ENCODE data around the gene KAT2A. TPM values are rescaled to one million over a fixed set of nuclear protein-coding genes. Genes with fewer than 3 reads are reported as not detected.

Gene KAT2A
- total and polyA plus RNA-seq, 2 donors from 2014 or later: 38.6 TPM

GRCh38 chr17:42065201-42065600 lies 56.0 kb downstream of the KAT2A start:
- DNase-seq: no peak
- Histone ChIP-seq H3K36me3 (ENCODE audit: control insufficient read depth in 2 of 3, insufficient read depth in 3 of 3, low read length in 3 of 3) (no peaks in the 10 kb centered on the region), H3K27me3 (ENCODE audit: control insufficient read depth, insufficient read depth, low read length) (no peaks in the 10 kb centered on the region), H3K27ac (ENCODE audit: low read depth in 2 of 2, low read length in 2 of 2) (no peak overlapping the region), H3K4me1 (ENCODE audit: control insufficient read depth in 2 of 3, insufficient read depth in 2 of 3, low read depth in 1 of 3, low read length in 3 of 3) (no peaks in the 10 kb centered on the region), H3K9ac (ENCODE audit: low read length in 3 of 3) (no peak overlapping the region), H3K9me3 (ENCODE audit: control insufficient read depth in 2 of 3, insufficient read depth in 1 of 3, low read length in 3 of 3) (no peaks in the 10 kb centered on the region), H3K4me3 (ENCODE audit: low read length in 3 of 3) (no peak overlapping the region)
- no peak for FAIRE-seq
- intact Hi-C loops (cut with DNase I): no loop called here
- TF ChIP-seq, protein P1, sequence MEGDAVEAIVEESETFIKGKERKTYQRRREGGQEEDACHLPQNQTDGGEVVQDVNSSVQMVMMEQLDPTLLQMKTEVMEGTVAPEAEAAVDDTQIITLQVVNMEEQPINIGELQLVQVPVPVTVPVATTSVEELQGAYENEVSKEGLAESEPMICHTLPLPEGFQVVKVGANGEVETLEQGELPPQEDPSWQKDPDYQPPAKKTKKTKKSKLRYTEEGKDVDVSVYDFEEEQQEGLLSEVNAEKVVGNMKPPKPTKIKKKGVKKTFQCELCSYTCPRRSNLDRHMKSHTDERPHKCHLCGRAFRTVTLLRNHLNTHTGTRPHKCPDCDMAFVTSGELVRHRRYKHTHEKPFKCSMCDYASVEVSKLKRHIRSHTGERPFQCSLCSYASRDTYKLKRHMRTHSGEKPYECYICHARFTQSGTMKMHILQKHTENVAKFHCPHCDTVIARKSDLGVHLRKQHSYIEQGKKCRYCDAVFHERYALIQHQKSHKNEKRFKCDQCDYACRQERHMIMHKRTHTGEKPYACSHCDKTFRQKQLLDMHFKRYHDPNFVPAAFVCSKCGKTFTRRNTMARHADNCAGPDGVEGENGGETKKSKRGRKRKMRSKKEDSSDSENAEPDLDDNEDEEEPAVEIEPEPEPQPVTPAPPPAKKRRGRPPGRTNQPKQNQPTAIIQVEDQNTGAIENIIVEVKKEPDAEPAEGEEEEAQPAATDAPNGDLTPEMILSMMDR (IDR thresholded peaks at IDR 0.05; ENCODE audit: borderline replicate concordance, extremely low read depth, insufficient read depth): no peak

Other genes starting within 250 kb of the KAT2A start
- gene ACLY, start 202.4 kb downstream of the KAT2A start, total RNA-seq: 104 TPM
- gene ACLY, start 202.4 kb downstream of the KAT2A start, polyA plus RNA-seq (ENCODE audit: insufficient read depth, low read depth, low replicate concordance): 33.7 TPM
- 6.0 TPM for gene ODAD4, start 190.8 kb downstream of the KAT2A start, total RNA-seq
- gene ODAD4, start 190.8 kb downstream of the KAT2A start, polyA plus RNA-seq (ENCODE audit: insufficient read depth, low read depth, low replicate concordance): 4.6 TPM
- 87.5 TPM for gene CNP, start 154.6 kb downstream of the KAT2A start, total RNA-seq
- gene CNP, start 154.6 kb downstream of the KAT2A start, polyA plus RNA-seq (ENCODE audit: insufficient read depth, low read depth, low replicate concordance): 64.0 TPM
- gene DNAJC7, start 103.9 kb downstream of the KAT2A start, total RNA-seq: 88.1 TPM
- gene DNAJC7, start 103.9 kb downstream of the KAT2A start, polyA plus RNA-seq (ENCODE audit: insufficient read depth, low read depth, low replicate concordance): 141 TPM
- 26.8 TPM for gene NKIRAS2, start 101.3 kb downstream of the KAT2A start, total RNA-seq
- 21.2 TPM for gene NKIRAS2, start 101.3 kb downstream of the KAT2A start, polyA plus RNA-seq (ENCODE audit: insufficient read depth, low read depth, low replicate concordance)
- gene C17orf113, start 70.8 kb downstream of the KAT2A start, total RNA-seq: 3.8 TPM
- gene C17orf113, start 70.8 kb downstream of the KAT2A start, polyA plus RNA-seq (ENCODE audit: insufficient read depth, low read depth, low replicate concordance): 1.1 TPM
- gene ZNF385C, start 22.9 kb downstream of the KAT2A start, total RNA-seq: 1.2 TPM
- gene ZNF385C, start 22.9 kb downstream of the KAT2A start, polyA plus RNA-seq (ENCODE audit: insufficient read depth, low read depth, low replicate concordance): 1.1 TPM
- 27.5 TPM for gene DHX58, start 8.7 kb downstream of the KAT2A start, total RNA-seq
- gene DHX58, start 8.7 kb downstream of the KAT2A start, polyA plus RNA-seq (ENCODE audit: insufficient read depth, low read depth, low replicate concordance): 22.1 TPM
- not detected for gene HSPB9, start 1.4 kb upstream of the KAT2A start, total RNA-seq
- gene HSPB9, start 1.4 kb upstream of the KAT2A start, polyA plus RNA-seq (ENCODE audit: insufficient read depth, low read depth, low replicate concordance): 0.99 TPM
- gene RAB5C, start 33.6 kb upstream of the KAT2A start, total RNA-seq: 159 TPM
- 286 TPM for gene RAB5C, start 33.6 kb upstream of the KAT2A start, polyA plus RNA-seq (ENCODE audit: insufficient read depth, low read depth, low replicate concordance)
- gene KCNH4, start 59.8 kb upstream of the KAT2A start, total RNA-seq: 0.35 TPM
- gene KCNH4, start 59.8 kb upstream of the KAT2A start, polyA plus RNA-seq (ENCODE audit: insufficient read depth, low read depth, low replicate concordance): not detected
- gene HCRT, start 64.1 kb upstream of the KAT2A start, total RNA-seq: not detected
- not detected for gene HCRT, start 64.1 kb upstream of the KAT2A start, polyA plus RNA-seq (ENCODE audit: insufficient read depth, low read depth, low replicate concordance)
- 41.2 TPM for gene GHDC, start 73.1 kb upstream of the KAT2A start, total RNA-seq
- 37.0 TPM for gene GHDC, start 73.1 kb upstream of the KAT2A start, polyA plus RNA-seq (ENCODE audit: insufficient read depth, low read depth, low replicate concordance)
- 68.0 TPM for gene STAT5B, start 155.0 kb upstream of the KAT2A start, total RNA-seq
- 20.4 TPM for gene STAT5B, start 155.0 kb upstream of the KAT2A start, polyA plus RNA-seq (ENCODE audit: insufficient read depth, low read depth, low replicate concordance)
- gene STAT5A, start 167.1 kb upstream of the KAT2A start, total RNA-seq: 47.9 TPM
- 11.5 TPM for gene STAT5A, start 167.1 kb upstream of the KAT2A start, polyA plus RNA-seq (ENCODE audit: insufficient read depth, low read depth, low replicate concordance)